ENCODE measurements around the gene SELENON. TPM values are rescaled to one million over a fixed set of nuclear protein-coding genes. Genes with fewer than 3 reads are reported as not detected.

The SELENON gene
- total RNA-seq, 1 donor, result 33.7 TPM

GRCh38 chr1:25785333-25786067 is 14.5 kb upstream of the SELENON start:
- peak; percentile 36 for DNase-seq (ENCODE audit: insufficient read length, low spot score, missing footprints)
- no peaks in the 10 kb centered on the region for H3K27me3 ChIP-seq (ENCODE audit: insufficient read depth, low read length)
- no peak overlapping the region for H3K4me3 ChIP-seq (ENCODE audit: insufficient read depth, low read length)
- H3K79me2 ChIP-seq (ENCODE audit: insufficient read depth, low read length), result no peaks in the 10 kb centered on the region
- no peak for TF ChIP-seq CTCF (IDR thresholded peaks at IDR 0.05; ENCODE audit: extremely low read depth, low read depth, low read length)
- no peaks in the 10 kb centered on the region for H4K20me1 ChIP-seq (ENCODE audit: insufficient read depth, low read length)
- no peak overlapping the region for H3K4me2 ChIP-seq (ENCODE audit: insufficient read depth, low read length)
- no peaks in the 10 kb centered on the region for H3K9me3 ChIP-seq (ENCODE audit: low read depth, low read length)
- H3K27ac ChIP-seq (ENCODE audit: low read depth, low read length), result no peak overlapping the region
- no peaks in the 10 kb centered on the region for H3K36me3 ChIP-seq (ENCODE audit: insufficient read depth, low read length)
- H2AFZ ChIP-seq (ENCODE audit: low read length), result no peak overlapping the region
- H3K4me1 ChIP-seq (ENCODE audit: insufficient read depth, low read length), result peaks cover 13% of the 10 kb centered on the region

GRCh38 chr1:25786887-25787759 is 12.9 kb upstream of the SELENON start:
- H3K4me1 ChIP-seq (ENCODE audit: insufficient read depth, low read length), result peaks cover 13% of the 10 kb centered on the region
- H3K27ac ChIP-seq (ENCODE audit: low read depth, low read length), result no peak overlapping the region
- H3K79me2 ChIP-seq (ENCODE audit: insufficient read depth, low read length), result no peaks in the 10 kb centered on the region
- TF ChIP-seq CTCF (IDR thresholded peaks at IDR 0.05; ENCODE audit: extremely low read depth, low read depth, low read length), result no peak
- H3K9me3 ChIP-seq (ENCODE audit: low read depth, low read length), result no peaks in the 10 kb centered on the region
- DNase-seq (ENCODE audit: insufficient read length, low spot score, missing footprints), result peak; percentile 94
- H2AFZ ChIP-seq (ENCODE audit: low read length), result peak overlapping the region; percentile 5
- H3K4me2 ChIP-seq (ENCODE audit: insufficient read depth, low read length), result peak overlapping the region; percentile 50
- H3K4me3 ChIP-seq (ENCODE audit: insufficient read depth, low read length), result no peak overlapping the region
- H3K36me3 ChIP-seq (ENCODE audit: insufficient read depth, low read length), result no peaks in the 10 kb centered on the region
- no peaks in the 10 kb centered on the region for H4K20me1 ChIP-seq (ENCODE audit: insufficient read depth, low read length)
- no peaks in the 10 kb centered on the region for H3K27me3 ChIP-seq (ENCODE audit: insufficient read depth, low read length)

- H4K20me1 ChIP-seq (ENCODE audit: insufficient read depth, low read length), result no peaks in the 10 kb centered on the region
- no peak for DNase-seq (ENCODE audit: insufficient read length, low spot score, missing footprints)
- H3K79me2 ChIP-seq (ENCODE audit: insufficient read depth, low read length), result no peaks in the 10 kb centered on the region
- no peak for TF ChIP-seq CTCF (IDR thresholded peaks at IDR 0.05; ENCODE audit: extremely low read depth, low read depth, low read length)
- no peaks in the 10 kb centered on the region for H3K27me3 ChIP-seq (ENCODE audit: insufficient read depth, low read length)
- peak overlapping the region; percentile 50 for H3K4me2 ChIP-seq (ENCODE audit: insufficient read depth, low read length)
- H3K36me3 ChIP-seq (ENCODE audit: insufficient read depth, low read length), result no peaks in the 10 kb centered on the region
- H3K4me3 ChIP-seq (ENCODE audit: insufficient read depth, low read length), result no peak overlapping the region
- peak overlapping the region; percentile 5 for H2AFZ ChIP-seq (ENCODE audit: low read length)
- H3K27ac ChIP-seq (ENCODE audit: low read depth, low read length), result no peak overlapping the region
- peaks cover 13% of the 10 kb centered on the region for H3K4me1 ChIP-seq (ENCODE audit: insufficient read depth, low read length)
- no peaks in the 10 kb centered on the region for H3K9me3 ChIP-seq (ENCODE audit: low read depth, low read length)
These were observed 12.2 kb upstream of the SELENON start for GRCh38 chr1:25787760-25788166.

GRCh38 chr1:25790472-25790871 is 9.5 kb upstream of the SELENON start:
- H3K4me2 ChIP-seq (ENCODE audit: insufficient read depth, low read length), result no peak overlapping the region
- H3K36me3 ChIP-seq (ENCODE audit: insufficient read depth, low read length), result no peaks in the 10 kb centered on the region
- H4K20me1 ChIP-seq (ENCODE audit: insufficient read depth, low read length), result no peaks in the 10 kb centered on the region
- no peaks in the 10 kb centered on the region for H3K9me3 ChIP-seq (ENCODE audit: low read depth, low read length)
- no peaks in the 10 kb centered on the region for H3K27me3 ChIP-seq (ENCODE audit: insufficient read depth, low read length)
- no peak overlapping the region for H2AFZ ChIP-seq (ENCODE audit: low read length)
- no peaks in the 10 kb centered on the region for H3K79me2 ChIP-seq (ENCODE audit: insufficient read depth, low read length)
- DNase-seq (ENCODE audit: insufficient read length, low spot score, missing footprints), result no peak
- no peak overlapping the region for H3K27ac ChIP-seq (ENCODE audit: low read depth, low read length)
- no peak for TF ChIP-seq CTCF (IDR thresholded peaks at IDR 0.05; ENCODE audit: extremely low read depth, low read depth, low read length)
- no peak overlapping the region for H3K4me3 ChIP-seq (ENCODE audit: insufficient read depth, low read length)
- peaks cover 31% of the 10 kb centered on the region for H3K4me1 ChIP-seq (ENCODE audit: insufficient read depth, low read length)
